NCI-H748 (cell line): ENCODE measurements around the gene RAI1.

ENCODE experiments used
- DNase-seq: peaks from one replicate; lab custom pipeline; 2025; ENCODE audit not compliant: unreplicated experiment; lab: John Stamatoyannopoulos, UW

Gene RAI1

DNA sequence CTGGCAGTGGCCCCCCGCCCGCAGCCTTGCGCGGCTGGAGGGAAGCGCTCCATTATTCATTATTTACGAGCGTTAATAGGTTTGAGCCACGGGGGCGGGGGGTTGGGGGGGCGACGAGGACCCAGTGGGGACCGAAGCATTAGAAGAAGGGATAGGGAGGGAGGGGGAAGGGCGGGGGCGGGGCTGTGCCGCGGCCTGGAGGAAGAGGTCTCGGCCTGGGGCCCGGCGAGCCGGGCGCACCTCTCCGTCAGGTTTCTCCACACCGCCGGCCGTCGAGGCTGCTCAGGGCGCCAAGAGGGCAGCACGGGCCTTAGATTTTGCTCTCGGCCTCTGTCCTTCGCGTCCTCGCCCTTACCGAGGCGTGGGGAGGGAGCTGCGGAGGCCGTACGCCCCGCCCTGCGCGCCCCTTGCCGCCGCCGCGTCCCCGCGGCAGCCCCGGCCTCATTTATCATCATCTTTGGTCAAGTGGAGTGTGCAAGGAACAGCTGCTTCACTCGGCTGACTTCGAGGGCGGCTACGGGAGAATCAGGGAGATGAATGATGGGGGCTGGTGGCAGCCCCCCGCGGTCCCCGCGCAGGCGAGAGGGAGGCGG, 101.4 kb downstream of the RAI1 start:
- DNase-seq = peak; percentile 81

GRCh38 chr17:17783116-17783824, 102.0 kb downstream of the RAI1 start:
- DNase-seq = peak; percentile 94

- DNase-seq = peak; percentile 84
Observed at GRCh38 chr17:17783825-17784656, 102.8 kb downstream of the RAI1 start.

DNA sequence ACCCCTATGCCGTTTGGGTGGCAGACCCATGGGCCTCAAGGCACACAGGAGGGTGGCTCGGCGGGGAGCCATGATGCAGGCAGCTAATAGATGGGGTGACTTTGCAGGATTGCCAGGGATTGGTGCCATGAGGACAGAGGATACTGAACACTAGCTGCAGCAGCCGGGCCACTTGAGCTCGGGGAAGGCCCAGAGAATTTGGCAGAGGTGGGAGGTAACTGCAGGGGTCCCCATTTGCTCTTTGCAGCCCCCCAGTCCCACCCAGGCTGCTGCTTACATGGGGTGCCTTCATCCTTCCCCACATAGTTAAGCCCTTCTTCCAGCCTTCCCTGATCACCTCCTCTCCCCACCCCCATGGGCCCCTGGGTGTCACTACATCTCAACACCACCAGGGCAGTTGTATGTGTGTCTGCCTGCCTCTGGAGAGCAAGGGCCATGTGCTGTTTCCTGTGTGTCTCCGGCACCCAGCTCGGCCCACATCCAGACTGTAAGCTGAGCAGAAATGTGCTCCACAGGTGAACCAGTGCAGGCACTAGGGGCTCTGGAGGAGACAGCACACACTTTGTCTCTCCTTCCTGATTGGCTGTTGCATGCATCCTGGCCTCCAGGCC, 103.5 kb downstream of the RAI1 start:
- no peak for DNase-seq

GRCh38 chr17:17785407-17785806, 104.1 kb downstream of the RAI1 start:
- peak; percentile 23 for DNase-seq

DNA sequence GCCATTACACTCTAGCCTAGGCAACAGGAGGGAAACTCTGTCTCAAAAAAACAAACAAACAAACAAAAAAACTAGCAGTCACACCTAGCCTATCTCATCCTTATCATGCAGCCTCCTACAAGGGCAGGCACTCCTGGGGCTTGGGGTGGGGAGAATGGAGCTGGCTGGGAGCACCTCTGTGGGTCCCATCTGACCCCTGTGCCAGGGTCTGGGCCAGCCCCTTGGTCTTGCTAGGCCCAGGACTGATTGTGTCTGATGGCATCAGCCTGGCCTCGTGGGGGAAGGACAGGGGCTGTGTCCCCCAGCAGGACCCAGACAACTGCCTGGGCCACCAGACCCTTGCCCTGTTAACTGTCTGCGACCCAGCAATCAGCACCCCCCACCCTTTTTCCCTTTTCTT, 105.7 kb downstream of the RAI1 start:
- no peak for DNase-seq

GRCh38 chr17:17787568-17787967, 106.3 kb downstream of the RAI1 start:
- DNase-seq = no peak

DNA sequence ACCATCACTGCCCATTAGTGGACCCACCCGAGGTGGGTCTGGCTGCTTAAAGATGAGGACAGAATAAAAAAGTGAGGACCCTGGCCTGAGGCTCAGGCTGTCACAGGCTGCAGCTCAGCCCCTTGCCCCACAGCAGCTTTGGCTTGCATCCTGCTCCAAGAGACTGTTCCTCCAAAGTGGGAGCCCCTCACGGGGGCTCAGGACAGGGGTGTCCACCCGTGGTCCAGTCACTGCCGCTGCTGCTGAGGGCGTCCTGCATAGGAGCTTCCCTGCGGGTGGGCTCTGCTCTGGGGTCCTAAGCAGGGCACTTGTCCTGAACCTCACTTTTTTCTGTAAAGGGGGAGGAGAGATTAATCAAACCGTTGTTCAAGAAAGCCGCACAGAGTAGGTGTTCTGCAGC, 107.7 kb downstream of the RAI1 start:
- no peak for DNase-seq

DNA sequence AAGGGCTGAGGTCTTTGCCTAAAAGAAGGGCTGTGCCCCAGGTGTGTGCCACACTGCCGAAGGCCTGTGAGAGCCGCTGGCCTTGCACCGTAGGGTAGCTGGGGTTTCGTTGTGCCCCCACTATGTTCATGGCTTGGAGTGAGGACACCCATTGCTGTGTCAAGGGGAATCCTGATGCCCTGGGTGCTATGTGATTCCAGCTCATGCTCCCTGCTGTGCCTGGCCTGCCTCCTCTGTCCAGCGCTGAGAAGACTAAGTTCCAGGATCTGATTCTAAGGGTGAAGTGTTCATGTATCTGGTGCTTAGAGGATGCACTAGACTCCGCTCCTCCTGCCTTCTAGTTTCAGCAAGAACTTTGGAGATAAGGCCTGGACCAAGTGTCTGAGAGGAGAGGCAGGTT, 108.2 kb downstream of the RAI1 start:
- DNase-seq = no peak

GRCh38 chr17:17789828-17790636, 108.8 kb downstream of the RAI1 start:
- DNase-seq = no peak

GRCh38 chr17:17790637-17791464, 109.6 kb downstream of the RAI1 start:
- no peak for DNase-seq

GRCh38 chr17:17792037-17792550, 110.8 kb downstream of the RAI1 start:
- DNase-seq = no peak

- DNase-seq = peak; percentile 39
Observed at GRCh38 chr17:17792551-17793377, 111.5 kb downstream of the RAI1 start.

DNA sequence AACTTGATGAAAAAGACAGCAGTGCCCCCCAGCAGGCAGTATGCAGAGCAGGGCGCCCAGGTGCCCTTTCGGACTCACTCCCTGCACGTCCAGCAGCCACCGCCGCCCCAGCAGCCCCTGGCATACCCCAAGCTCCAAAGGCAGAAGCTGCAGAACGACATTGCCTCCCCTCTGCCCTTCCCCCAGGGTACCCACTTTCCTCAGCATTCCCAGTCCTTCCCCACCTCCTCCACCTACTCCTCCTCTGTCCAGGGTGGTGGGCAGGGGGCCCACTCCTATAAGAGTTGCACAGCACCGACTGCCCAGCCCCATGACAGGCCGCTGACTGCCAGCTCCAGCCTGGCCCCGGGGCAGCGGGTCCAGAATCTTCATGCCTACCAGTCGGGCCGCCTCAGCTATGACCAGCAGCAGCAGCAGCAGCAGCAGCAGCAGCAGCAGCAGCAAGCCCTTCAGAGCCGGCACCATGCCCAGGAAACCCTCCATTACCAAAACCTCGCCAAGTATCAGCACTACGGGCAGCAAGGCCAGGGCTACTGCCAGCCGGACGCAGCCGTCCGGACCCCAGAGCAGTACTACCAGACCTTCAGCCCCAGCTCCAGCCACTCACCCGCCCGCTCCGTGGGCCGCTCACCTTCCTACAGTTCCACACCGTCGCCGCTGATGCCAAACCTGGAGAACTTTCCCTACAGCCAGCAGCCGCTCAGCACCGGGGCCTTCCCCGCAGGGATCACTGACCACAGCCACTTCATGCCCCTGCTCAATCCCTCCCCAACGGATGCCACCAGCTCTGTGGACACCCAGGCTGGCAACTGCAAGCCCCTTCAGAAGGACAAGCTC, 112.3 kb downstream of the RAI1 start:
- DNase-seq = no peak

GRCh38 chr17:17794382-17794781, 113.1 kb downstream of the RAI1 start:
- DNase-seq = no peak

GRCh38 chr17:17795296-17795695, 114.0 kb downstream of the RAI1 start:
- DNase-seq = no peak

DNA sequence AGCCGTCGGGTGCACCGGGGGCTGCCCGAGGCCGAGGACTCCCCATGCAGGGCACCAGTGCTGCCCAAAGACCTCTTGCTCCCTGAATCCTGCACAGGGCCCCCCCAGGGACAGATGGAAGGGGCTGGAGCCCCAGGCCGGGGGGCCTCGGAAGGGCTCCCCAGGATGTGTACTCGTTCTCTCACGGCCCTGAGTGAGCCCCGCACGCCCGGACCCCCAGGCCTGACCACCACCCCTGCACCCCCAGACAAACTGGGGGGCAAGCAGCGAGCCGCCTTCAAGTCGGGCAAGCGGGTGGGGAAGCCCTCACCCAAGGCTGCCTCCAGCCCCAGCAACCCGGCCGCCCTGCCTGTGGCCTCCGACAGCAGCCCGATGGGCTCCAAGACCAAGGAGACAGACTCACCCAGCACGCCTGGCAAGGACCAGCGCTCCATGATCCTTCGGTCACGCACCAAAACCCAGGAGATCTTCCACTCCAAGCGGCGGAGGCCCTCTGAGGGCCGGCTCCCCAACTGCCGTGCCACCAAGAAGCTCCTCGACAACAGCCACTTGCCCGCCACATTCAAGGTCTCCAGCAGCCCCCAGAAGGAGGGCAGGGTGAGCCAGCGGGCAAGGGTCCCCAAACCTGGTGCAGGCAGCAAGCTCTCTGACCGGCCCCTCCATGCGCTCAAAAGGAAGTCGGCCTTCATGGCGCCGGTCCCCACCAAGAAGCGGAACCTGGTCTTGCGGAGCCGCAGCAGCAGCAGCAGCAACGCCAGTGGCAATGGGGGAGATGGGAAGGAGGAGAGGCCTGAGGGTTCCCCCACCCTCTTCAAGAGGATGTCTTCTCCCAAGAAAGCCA, 114.9 kb downstream of the RAI1 start:
- no peak for DNase-seq
